ENCODE data around the gene NLRP1. TPM values are rescaled to one million over a fixed set of nuclear protein-coding genes. Genes with fewer than 3 reads are reported as not detected.

NLRP1 gene
- total RNA-seq, 4 donors from 2014 or later: 13.8 to 78.3 (median 47.0) TPM

DNA sequence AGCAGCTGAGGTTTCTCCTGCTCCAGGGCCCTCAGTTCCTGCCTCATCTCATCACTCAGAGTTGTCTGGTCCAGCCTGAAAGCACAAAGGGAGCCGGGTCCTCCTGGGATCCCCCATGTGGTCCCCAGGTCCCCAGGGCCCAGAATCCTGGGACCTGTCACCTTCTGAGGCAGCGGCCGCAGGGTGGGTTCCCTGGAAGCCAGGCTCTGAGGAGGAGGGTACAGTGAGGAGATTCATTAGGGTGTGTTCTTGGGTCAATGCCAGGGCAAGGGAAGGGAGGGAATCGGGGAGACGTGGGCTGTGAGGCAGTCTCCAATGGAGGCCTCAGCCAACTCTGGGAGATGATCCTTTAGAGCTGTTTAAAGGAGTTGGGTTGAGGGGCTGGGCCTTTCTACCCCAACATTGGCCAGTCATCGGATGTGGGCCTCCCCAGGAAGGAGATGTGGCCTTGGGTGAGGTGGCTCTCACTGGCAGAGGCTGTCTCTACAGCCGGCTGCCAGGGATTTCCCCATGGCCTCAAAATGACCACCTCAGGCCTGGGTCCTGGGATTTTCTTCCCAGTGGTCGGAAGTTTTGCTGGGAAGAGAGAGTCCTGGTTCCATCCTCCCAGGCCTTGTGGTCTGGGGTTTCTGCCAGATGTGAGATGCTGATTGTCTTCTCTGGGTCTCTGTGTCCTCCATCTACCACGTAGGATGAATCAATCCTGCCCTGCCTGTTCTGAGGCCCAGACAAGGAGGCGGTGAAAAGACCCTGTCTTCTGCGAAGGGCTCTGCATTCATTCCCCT lies 47.3 kb downstream of the NLRP1 start:
- H3K27me3 ChIP-seq: no peaks in the 10 kb centered on the region
- intact Hi-C loops (cut with DNase I; ENCODE audit: low total_unique reads): loop anchor here (2.0 kb wide), 1 partner anchor 28 kb away; no protein-coding TSS in a partner anchor
- no peak for DNase-seq
- H3K4me1 ChIP-seq: no peaks in the 10 kb centered on the region
- no peaks in the 10 kb centered on the region for H3K9me3 ChIP-seq
- H3K4me3 ChIP-seq: no peak overlapping the region
- no peaks in the 10 kb centered on the region for H3K36me3 ChIP-seq
- TF ChIP-seq POLR2A (IDR thresholded peaks at IDR 0.05): no peak
- TF ChIP-seq, protein P1, sequence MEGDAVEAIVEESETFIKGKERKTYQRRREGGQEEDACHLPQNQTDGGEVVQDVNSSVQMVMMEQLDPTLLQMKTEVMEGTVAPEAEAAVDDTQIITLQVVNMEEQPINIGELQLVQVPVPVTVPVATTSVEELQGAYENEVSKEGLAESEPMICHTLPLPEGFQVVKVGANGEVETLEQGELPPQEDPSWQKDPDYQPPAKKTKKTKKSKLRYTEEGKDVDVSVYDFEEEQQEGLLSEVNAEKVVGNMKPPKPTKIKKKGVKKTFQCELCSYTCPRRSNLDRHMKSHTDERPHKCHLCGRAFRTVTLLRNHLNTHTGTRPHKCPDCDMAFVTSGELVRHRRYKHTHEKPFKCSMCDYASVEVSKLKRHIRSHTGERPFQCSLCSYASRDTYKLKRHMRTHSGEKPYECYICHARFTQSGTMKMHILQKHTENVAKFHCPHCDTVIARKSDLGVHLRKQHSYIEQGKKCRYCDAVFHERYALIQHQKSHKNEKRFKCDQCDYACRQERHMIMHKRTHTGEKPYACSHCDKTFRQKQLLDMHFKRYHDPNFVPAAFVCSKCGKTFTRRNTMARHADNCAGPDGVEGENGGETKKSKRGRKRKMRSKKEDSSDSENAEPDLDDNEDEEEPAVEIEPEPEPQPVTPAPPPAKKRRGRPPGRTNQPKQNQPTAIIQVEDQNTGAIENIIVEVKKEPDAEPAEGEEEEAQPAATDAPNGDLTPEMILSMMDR (IDR thresholded peaks at IDR 0.05): no peak
- no peak overlapping the region for H3K27ac ChIP-seq

DNA sequence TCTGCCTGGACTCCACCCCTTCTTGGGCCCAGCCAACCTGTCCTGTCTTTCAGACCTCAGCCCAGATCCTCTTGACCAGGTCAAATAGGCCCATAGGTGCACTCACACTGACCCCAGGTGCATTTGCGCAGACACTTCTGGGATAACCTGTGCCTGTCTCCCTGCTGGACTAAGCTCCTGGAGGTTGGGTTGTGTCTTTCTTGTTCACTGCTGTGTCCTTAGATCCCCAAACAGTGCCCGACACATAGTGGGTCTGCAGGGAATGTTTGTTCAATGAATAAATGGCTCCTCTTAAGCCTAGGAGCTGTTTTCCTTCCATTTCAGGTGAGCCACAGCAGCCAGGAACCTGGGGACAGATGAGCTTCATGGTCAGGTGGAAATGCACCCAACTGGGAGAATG lies 48.9 kb downstream of the NLRP1 start:
- Histone ChIP-seq H3K27me3 (no peaks in the 10 kb centered on the region), H3K27ac (no peak overlapping the region), H3K9me3 (no peaks in the 10 kb centered on the region), H3K36me3 (no peaks in the 10 kb centered on the region), H3K4me1 (no peaks in the 10 kb centered on the region), H3K4me3 (no peak overlapping the region)
- intact Hi-C loops (cut with DNase I; ENCODE audit: low total_unique reads): no loop called here
- no peak for TF ChIP-seq POLR2A (IDR thresholded peaks at IDR 0.05)
- TF ChIP-seq, protein P1 (IDR thresholded peaks at IDR 0.05): no peak
- DNase-seq: no peak

DNA sequence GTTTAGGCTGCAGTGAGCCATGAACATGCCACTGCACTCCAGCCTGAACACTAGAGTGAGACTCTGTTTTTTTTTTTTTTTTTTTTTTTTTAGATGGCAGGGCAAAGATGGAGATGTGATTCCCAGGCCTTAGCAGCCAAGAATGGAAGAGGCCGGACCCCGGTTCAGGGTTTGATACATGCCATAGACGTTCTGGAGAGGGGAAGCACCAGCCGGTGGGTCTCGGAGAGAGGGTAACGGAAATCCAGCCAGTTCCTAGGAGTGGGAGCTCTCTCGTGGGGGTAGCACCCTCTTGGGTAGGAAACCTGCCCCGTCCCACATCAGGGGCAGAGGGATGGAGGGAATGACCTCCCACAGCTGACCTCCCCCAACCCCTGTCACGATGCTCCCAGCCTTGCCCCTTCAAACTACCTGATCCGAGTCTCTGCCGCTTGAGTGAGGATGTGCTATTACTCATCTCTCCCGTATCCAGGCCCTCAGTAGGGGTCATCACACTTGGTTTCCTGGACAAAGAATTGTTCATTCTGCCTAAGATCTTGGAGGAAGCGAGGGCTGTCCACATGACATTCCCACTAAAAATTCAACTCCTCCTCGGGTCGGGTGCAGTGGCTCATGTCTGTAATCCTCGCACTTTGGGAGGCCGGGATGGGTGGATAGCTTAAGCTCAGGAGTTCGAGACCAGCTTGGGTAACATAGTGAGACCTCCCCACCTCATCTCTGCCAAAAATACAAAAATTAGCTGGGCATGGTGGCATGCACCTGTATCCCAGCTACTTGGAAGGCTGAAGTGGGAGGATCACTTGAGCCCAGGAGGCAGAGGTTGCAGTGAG lies 50.6 kb downstream of the NLRP1 start:
- intact Hi-C loops (cut with DNase I; ENCODE audit: low total_unique reads): no loop called here
- no peaks in the 10 kb centered on the region for H3K4me1 ChIP-seq
- H3K36me3 ChIP-seq: no peaks in the 10 kb centered on the region
- no peak overlapping the region for H3K4me3 ChIP-seq
- H3K27ac ChIP-seq: no peak overlapping the region
- H3K9me3 ChIP-seq: no peaks in the 10 kb centered on the region
- TF ChIP-seq POLR2A (IDR thresholded peaks at IDR 0.05): no peak
- TF ChIP-seq, protein P1 (IDR thresholded peaks at IDR 0.05): no peak
- no peaks in the 10 kb centered on the region for H3K27me3 ChIP-seq
- DNase-seq: no peak

DNA sequence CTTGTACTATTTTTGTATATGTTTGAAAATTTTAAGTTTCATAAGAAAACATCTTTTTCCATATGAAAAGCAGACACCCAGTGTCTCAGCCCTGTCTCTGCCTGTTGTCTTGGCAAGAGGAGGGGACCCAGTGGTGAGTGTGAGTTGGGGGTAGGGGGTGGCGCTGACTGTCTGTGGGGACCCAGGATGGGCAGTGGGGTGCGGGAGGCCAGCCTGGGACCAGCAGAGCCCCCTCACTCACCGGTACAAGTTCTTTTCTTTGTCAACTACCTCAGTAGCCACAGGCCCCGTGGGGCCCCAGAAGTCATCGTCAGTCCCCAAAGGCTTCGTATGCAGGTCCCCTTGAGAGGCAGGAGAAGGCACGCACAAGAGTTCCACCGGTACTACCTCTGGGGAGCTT lies 51.7 kb downstream of the NLRP1 start:
- Histone ChIP-seq H3K4me3 (no peak overlapping the region), H3K36me3 (no peaks in the 10 kb centered on the region), H3K27me3 (no peaks in the 10 kb centered on the region), H3K9me3 (no peaks in the 10 kb centered on the region), H3K27ac (no peak overlapping the region), H3K4me1 (no peaks in the 10 kb centered on the region)
- TF ChIP-seq POLR2A (IDR thresholded peaks at IDR 0.05): no peak
- TF ChIP-seq, protein P1 (IDR thresholded peaks at IDR 0.05): no peak
- intact Hi-C loops (cut with DNase I; ENCODE audit: low total_unique reads): no loop called here
- DNase-seq: no peak

DNA sequence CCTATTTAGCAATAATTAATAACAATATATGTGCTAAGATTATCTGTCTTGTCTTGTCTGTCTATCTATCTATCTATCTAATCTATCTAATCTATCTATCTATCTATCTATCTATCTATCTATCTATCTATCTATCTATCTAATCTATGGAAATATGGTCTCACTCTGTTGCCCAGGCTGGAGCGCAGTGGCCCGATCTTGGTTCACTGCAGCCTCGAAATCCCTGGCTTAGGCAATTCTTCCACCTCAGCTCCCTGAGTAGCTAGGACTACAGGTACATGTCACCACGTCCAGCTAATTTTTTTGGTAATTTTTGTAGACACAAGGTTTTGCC lies 53.3 kb downstream of the NLRP1 start:
- Histone ChIP-seq H3K4me1 (no peaks in the 10 kb centered on the region), H3K27ac (no peak overlapping the region), H3K9me3 (no peaks in the 10 kb centered on the region), H3K36me3 (no peaks in the 10 kb centered on the region), H3K4me3 (no peak overlapping the region), H3K27me3 (no peaks in the 10 kb centered on the region)
- DNase-seq: no peak
- TF ChIP-seq, protein P1 (IDR thresholded peaks at IDR 0.05): no peak
- TF ChIP-seq POLR2A (IDR thresholded peaks at IDR 0.05): no peak
- intact Hi-C loops (cut with DNase I; ENCODE audit: low total_unique reads): no loop called here

Data from uterus (tissue), 4 donors.